IPS-18c (cell line): ENCODE measurements around the gene CCNO.

Experiments used
- H3K4me3 ChIP-seq: 2 replicates; pipeline ENCODE4 v1.7.0; 2013; ENCODE audit warnings: low read depth, mild to moderate bottlenecking, low read length, moderate library complexity; ENCODE audit not compliant: insufficient read depth
- H3K9me3 ChIP-seq: one replicate; pipeline ENCODE4 v1.6.1; 2013; ENCODE audit warnings: mild to moderate bottlenecking, low read length, moderate library complexity; ENCODE audit not compliant: control insufficient read depth, insufficient read depth

CCNO gene

GRCh38 chr5:55226027-55226933 is 7.1 kb downstream of the CCNO start:
- Histone ChIP-seq H3K9me3 (no peaks in the 10 kb centered on the region), H3K4me3 (peak overlapping the region; percentile 55; the same call in 1 of the 2 replicates)

GRCh38 chr5:55225346-55225745 is 8.1 kb downstream of the CCNO start:
- Histone ChIP-seq H3K4me3 (no peak overlapping the region), H3K9me3 (no peaks in the 10 kb centered on the region)

GRCh38 chr5:55223812-55224240 is 9.6 kb downstream of the CCNO start:
- no peaks in the 10 kb centered on the region for H3K9me3 ChIP-seq
- no peak overlapping the region for H3K4me3 ChIP-seq

GRCh38 chr5:55222985-55223811 is 10.2 kb downstream of the CCNO start:
- Histone ChIP-seq H3K9me3 (no peaks in the 10 kb centered on the region), H3K4me3 (no peak overlapping the region; the same call in 1 of the 2 replicates)

- Histone ChIP-seq H3K4me3 (no peak overlapping the region; the same call in 1 of the 2 replicates), H3K9me3 (no peaks in the 10 kb centered on the region)
Measured at GRCh38 chr5:55222092-55222984, 11.1 kb downstream of the CCNO start.

- Histone ChIP-seq H3K9me3 (no peaks in the 10 kb centered on the region), H3K4me3 (peak overlapping the region; percentile 62)
Measured at GRCh38 chr5:55220433-55221185, 12.8 kb downstream of the CCNO start.

- no peaks in the 10 kb centered on the region for H3K9me3 ChIP-seq
- H3K4me3 ChIP-seq, result no peak overlapping the region; the same call in 1 of the 2 replicates
Measured at GRCh38 chr5:55219770-55220169, 13.6 kb downstream of the CCNO start.

GRCh38 chr5:55218967-55219366 is 14.4 kb downstream of the CCNO start:
- no peak overlapping the region for H3K4me3 ChIP-seq
- H3K9me3 ChIP-seq, result no peaks in the 10 kb centered on the region

GRCh38 chr5:55211184-55211874 is 22.1 kb downstream of the CCNO start:
- Histone ChIP-seq H3K4me3 (no peak overlapping the region), H3K9me3 (no peaks in the 10 kb centered on the region)

- H3K9me3 ChIP-seq, result no peaks in the 10 kb centered on the region
- H3K4me3 ChIP-seq, result no peak overlapping the region
Measured at GRCh38 chr5:55205001-55205400, 28.4 kb downstream of the CCNO start.

GRCh38 chr5:55191165-55191564 is 42.2 kb downstream of the CCNO start:
- H3K9me3 ChIP-seq, result no peaks in the 10 kb centered on the region
- no peak overlapping the region for H3K4me3 ChIP-seq

GRCh38 chr5:55188656-55189540 is 44.5 kb downstream of the CCNO start:
- H3K9me3 ChIP-seq, result no peaks in the 10 kb centered on the region
- no peak overlapping the region for H3K4me3 ChIP-seq

GRCh38 chr5:55187370-55187769 is 46.0 kb downstream of the CCNO start:
- no peak overlapping the region for H3K4me3 ChIP-seq
- no peaks in the 10 kb centered on the region for H3K9me3 ChIP-seq
